WTC11 (cell line): ENCODE results near the gene MYO1H. TPM values are rescaled to one million over a fixed set of nuclear protein-coding genes. Genes with fewer than 3 reads are reported as not detected.
"Not testable (repeated sequence)": the region's sequence is repeated elsewhere in the genome, so short reads cannot be mapped to it uniquely, and the experiment has no call there.

Experiments
- ATAC-seq: fragments of 200-7000 bp; cut with Tn5 transposase; 2 replicates; pipeline ENCODE4 v1.10.0; 2021; ENCODE audit warnings: mild to moderate bottlenecking, moderate library complexity
- CTCF ChIA-PET: fragments of 300-600 bp; sonication (Branson Sonifier 250); formaldehyde crosslinking; loops from one replicate; lab custom pipeline; 2021; ENCODE audit warnings: antibody characterized with exemption; lab: Charles Lee
- POLR2A ChIA-PET: fragments of 350-600 bp; sonication (Branson Sonifier 250); formaldehyde crosslinking; loops from one replicate; lab custom pipeline; 2021; ENCODE audit warnings: antibody characterized with exemption; lab: Charles Lee
- DNase-seq: peaks from one replicate; pipeline ENCODE4 v3.0.0; 2021; ENCODE audit warnings: low spot score
- H3K27ac Mint-ChIP-seq: 2 replicates; pipeline ENCODE4 v1.8.0; 2021; ENCODE audit warnings: mixed read lengths
- H3K27me3 Mint-ChIP-seq: 2 replicates; pipeline ENCODE4 v1.8.0; 2021; ENCODE audit warnings: low read depth, mild to moderate bottlenecking, moderate library complexity, mixed read lengths
- H3K36me3 Mint-ChIP-seq: 2 replicates; pipeline ENCODE4 v1.8.0; 2021; ENCODE audit warnings: mixed read lengths
- H3K4me1 Mint-ChIP-seq: 2 replicates; pipeline ENCODE4 v1.8.0; 2022; ENCODE audit warnings: mixed read lengths
- H3K4me3 Mint-ChIP-seq: 2 replicates; pipeline ENCODE4 v1.8.0; 2021; ENCODE audit warnings: mild to moderate bottlenecking, moderate library complexity, mixed read lengths
- H3K9me3 Mint-ChIP-seq: 2 replicates; pipeline ENCODE4 v1.8.0; 2021; ENCODE audit warnings: mixed read lengths
- CDX4 ChIP-seq: fragments of 250-450 bp; sonication (Bioruptor Pico); IDR thresholded peaks from 2 replicates; pipeline ENCODE4 v1.9.0; 2021; ENCODE audit warnings: moderate library complexity, mild to moderate bottlenecking, inconsistent platforms, borderline replicate concordance
- CREM ChIP-seq: sonication (generic); formaldehyde crosslinking; IDR thresholded peaks from 2 replicates; pipeline ENCODE4 v1.8.1; 2022; ENCODE audit warnings: mild to moderate bottlenecking, missing genetic modification reagents, moderate library complexity
- FOXP1 ChIP-seq: sonication (generic); formaldehyde crosslinking; IDR thresholded peaks from 2 replicates; pipeline ENCODE4 v1.8.0; 2022; ENCODE audit warnings: missing genetic modification reagents, mild to moderate bottlenecking, moderate library complexity, borderline replicate concordance
- GTF2I ChIP-seq: fragments of 250-450 bp; sonication (Bioruptor Pico); conservative IDR thresholded peaks from 2 replicates; pipeline ENCODE4 v1.4.0; 2021; ENCODE audit warnings: mild to moderate bottlenecking
- MXD4 ChIP-seq: fragments of 250-450 bp; sonication (Bioruptor Pico); IDR thresholded peaks from 2 replicates; pipeline ENCODE4 v1.8.0; 2021; ENCODE audit warnings: mild to moderate bottlenecking, moderate library complexity, borderline replicate concordance
- NFE2L1 ChIP-seq: sonication (generic); formaldehyde crosslinking; IDR thresholded peaks from 2 replicates; pipeline ENCODE4 v1.8.1; 2023; ENCODE audit warnings: missing genetic modification reagents
- NR1H2 ChIP-seq: sonication (generic); formaldehyde crosslinking; IDR thresholded peaks from 2 replicates; pipeline ENCODE4 v1.9.0; 2021; ENCODE audit warnings: mild to moderate bottlenecking, moderate library complexity, missing genetic modification reagents
- NR2C2 ChIP-seq: sonication (generic); formaldehyde crosslinking; IDR thresholded peaks from 2 replicates; pipeline ENCODE4 v1.8.0; 2022; ENCODE audit warnings: mild to moderate bottlenecking, missing genetic modification reagents
- PREB ChIP-seq: sonication (generic); formaldehyde crosslinking; IDR thresholded peaks from 2 replicates; pipeline ENCODE4 v1.8.1; 2022; ENCODE audit warnings: mild to moderate bottlenecking, missing genetic modification reagents, moderate library complexity, borderline replicate concordance
- RELA ChIP-seq: sonication (generic); formaldehyde crosslinking; IDR thresholded peaks from 2 replicates; pipeline ENCODE4 v1.8.1; 2022; ENCODE audit warnings: missing genetic modification reagents, mild to moderate bottlenecking, borderline replicate concordance
- TEAD4 ChIP-seq: sonication (generic); formaldehyde crosslinking; IDR thresholded peaks from 2 replicates; pipeline ENCODE4 v1.8.0; 2022; ENCODE audit warnings: mild to moderate bottlenecking, missing genetic modification reagents
- ZBTB21 ChIP-seq: sonication (generic); formaldehyde crosslinking; IDR thresholded peaks from 2 replicates; pipeline ENCODE4 v1.8.1; 2023; ENCODE audit warnings: mild to moderate bottlenecking, missing genetic modification reagents, borderline replicate concordance
- ZNF219 ChIP-seq: sonication (generic); formaldehyde crosslinking; IDR thresholded peaks from 2 replicates; pipeline ENCODE4 v1.8.0; 2023; ENCODE audit warnings: missing genetic modification reagents, mild to moderate bottlenecking, borderline replicate concordance
- ZNF281 ChIP-seq: sonication (generic); formaldehyde crosslinking; IDR thresholded peaks from 2 replicates; pipeline ENCODE4 v1.8.0; 2023; ENCODE audit warnings: mild to moderate bottlenecking, missing genetic modification reagents
- ZNF416 ChIP-seq: fragments of 250-450 bp; sonication (Bioruptor Pico); IDR thresholded peaks from 2 replicates; pipeline ENCODE4 v1.9.0; 2021; ENCODE audit warnings: mild to moderate bottlenecking, inconsistent platforms
- ZNF423 ChIP-seq: fragments of 250-450 bp; sonication (Bioruptor Pico); IDR thresholded peaks from 2 replicates; pipeline ENCODE4 v2.1.2; 2022; ENCODE audit warnings: mild to moderate bottlenecking, moderate library complexity
- ZNF512 ChIP-seq: sonication (generic); formaldehyde crosslinking; IDR thresholded peaks from 2 replicates; pipeline ENCODE4 v1.8.1; 2022; ENCODE audit warnings: missing genetic modification reagents, borderline replicate concordance
- ZSCAN18 ChIP-seq: fragments of 250-450 bp; sonication (Bioruptor Pico); IDR thresholded peaks from 2 replicates; pipeline ENCODE4 v2.1.2; 2022; ENCODE audit warnings: mild to moderate bottlenecking, moderate library complexity
- total RNA-seq: library from RNA; stranded (reverse); gene quantifications from 3 replicates; pipeline ENCODE4 v1.2.3, GENCODE V29; 2021

Gene MYO1H
- total RNA-seq, 1 experiment from 2014 or later = 0.44 TPM

DNA sequence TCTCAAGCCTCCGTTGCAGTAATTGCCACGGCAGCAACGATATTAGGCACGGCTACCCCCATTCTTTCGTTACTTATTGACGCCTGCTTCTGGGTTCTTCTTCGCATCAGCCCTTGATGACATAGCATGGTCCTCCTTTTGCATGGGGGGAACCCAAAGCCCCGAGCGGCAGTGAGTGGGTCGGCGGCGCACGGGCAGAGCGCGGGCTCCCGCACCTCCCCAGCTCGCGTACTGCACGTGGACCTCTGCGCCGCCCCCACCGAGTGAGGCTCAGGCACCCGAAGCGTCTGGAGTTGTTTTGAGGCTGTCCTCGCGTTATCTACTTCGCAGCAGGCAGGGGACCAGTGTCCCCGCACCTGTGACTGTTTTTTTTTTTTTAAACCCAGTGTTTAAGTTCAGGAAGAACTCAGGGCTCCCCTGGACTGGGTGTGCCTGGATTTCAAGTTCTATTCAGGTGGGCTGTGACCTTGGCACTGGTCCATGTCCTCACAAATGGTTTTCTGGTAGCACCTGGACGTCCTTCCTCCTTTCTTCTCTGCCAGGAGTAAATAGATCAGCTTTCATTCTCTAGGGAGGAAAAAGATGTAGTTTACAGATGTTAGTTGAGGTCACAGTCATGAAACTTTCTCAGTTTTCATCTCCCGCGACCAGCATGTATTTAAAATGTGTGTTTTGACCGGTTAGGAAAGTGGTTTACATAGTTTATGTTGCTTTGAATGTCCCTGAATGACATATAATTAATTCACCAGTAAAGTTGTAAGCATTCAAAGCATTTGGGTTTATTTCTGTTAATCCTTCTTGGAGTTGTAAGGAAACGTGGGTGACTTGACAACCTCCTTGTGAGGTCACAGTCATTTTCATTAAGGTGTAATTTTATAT, 37.2 kb upstream of the MYO1H start (continued):
- TF ChIP-seq ZBTB21 (CRISPR knock-in tag) (no peak), PREB (0 out of 2 replicates have a peak, but pooled peaks have one; percentile 32), ZNF281 (CRISPR knock-in tag) (peak; percentile 84; the same call in 1 of the 2 replicates), CDX4 (CRISPR knock-in tag) (no peak), NR1H2 (peak; percentile 46; the same call in 1 of the 2 replicates), ZNF219 (CRISPR knock-in tag) (no peak), FOXP1 (peak; percentile 94), RELA (CRISPR knock-in tag) (peak; percentile 79; the same call in 1 of the 2 replicates), ZSCAN18 (CRISPR knock-in tag) (no peak), ZNF423 (CRISPR knock-in tag) (no peak)

GRCh38 chr12:109321294-109321693, 26.4 kb upstream of the MYO1H start:
- POLR2A ChIA-PET = interaction anchor here (0.5 kb wide), 1 partner anchor 802 kb away, joined by 4 read pairs; no protein-coding TSS in a partner anchor
- ATAC-seq, H3K27ac Mint-ChIP-seq, H3K4me1 Mint-ChIP-seq, H3K27me3 Mint-ChIP-seq, CTCF ChIA-PET, H3K4me3 Mint-ChIP-seq, H3K9me3 Mint-ChIP-seq, H3K36me3 Mint-ChIP-seq, DNase-seq: not testable (repeated sequence)

GRCh38 chr12:109329003-109329402, 18.7 kb upstream of the MYO1H start:
- ATAC-seq (no peak), DNase-seq (no peak)
- POLR2A ChIA-PET = no interaction called here
- H3K9me3 Mint-ChIP-seq = no peaks in the 10 kb centered on the region
- TF ChIP-seq MXD4 (CRISPR knock-in tag) (no peak), NR2C2 (CRISPR knock-in tag) (no peak), GTF2I (CRISPR knock-in tag) (no peak), NFE2L1 (CRISPR knock-in tag) (no peak), ZBTB21 (CRISPR knock-in tag) (no peak), ZNF416 (CRISPR knock-in tag) (no peak), TEAD4 (CRISPR knock-in tag) (no peak), ZNF512 (CRISPR knock-in tag) (no peak), FOXP1 (no peak), CREM (CRISPR knock-in tag) (no peak)
- H3K27me3 Mint-ChIP-seq = no peaks in the 10 kb centered on the region
- H3K36me3 Mint-ChIP-seq = no peaks in the 10 kb centered on the region
- H3K4me3 Mint-ChIP-seq = no peak overlapping the region
- CTCF ChIA-PET = interaction anchor here (0.9 kb wide), 1 partner anchor 65 kb away, joined by 3 read pairs; no protein-coding TSS in a partner anchor
- peaks cover 6% of the 10 kb centered on the region; the same call in 1 of the 2 replicates for H3K4me1 Mint-ChIP-seq
- H3K27ac Mint-ChIP-seq = no peak overlapping the region
